NT2/D1 (cell line): ENCODE results near the gene NEK5.

Experiments
- SUZ12 ChIP-seq: IDR thresholded peaks from 2 replicates; pipeline ENCODE4 v1.6.1; 2011; ENCODE audit not compliant: insufficient read length, insufficient read depth; ENCODE audit errors: extremely low read depth
- YY1 ChIP-seq: IDR thresholded peaks from 2 replicates; pipeline ENCODE4 v1.6.1; 2011; ENCODE audit not compliant: insufficient read length, insufficient read depth

DNA sequence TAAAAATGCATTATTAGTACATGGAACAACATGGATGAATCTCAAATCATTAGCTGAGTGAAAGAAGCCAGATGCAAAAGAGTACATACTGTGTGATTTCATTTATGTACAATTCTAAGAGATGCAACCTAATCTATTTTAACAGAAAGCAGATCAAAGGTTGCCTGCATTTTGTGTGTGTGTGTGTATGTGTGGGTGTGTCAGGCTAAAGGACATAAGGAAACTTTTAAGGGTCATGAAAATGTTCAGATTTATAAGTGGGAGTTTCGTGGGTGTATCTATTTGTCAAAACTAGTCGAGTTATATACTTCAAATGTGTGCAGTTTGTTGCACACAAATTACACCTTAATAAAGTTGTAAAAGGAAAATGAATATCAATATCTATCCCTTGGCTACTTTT, 48.4 kb upstream of the NEK5 start:
- TF ChIP-seq YY1 (no peak), SUZ12 (no peak)
